IPS DF 19.7 (cell line): ENCODE data around the gene UBE2E3.
"Not testable (repeated sequence)": the region's sequence is repeated elsewhere in the genome, so short reads cannot be mapped to it uniquely, and the experiment has no call there.

ENCODE experiments used
- DNase-seq: peaks from one replicate; pipeline ENCODE4 v3.0.0-alpha.2; 2013; ENCODE audit warnings: low read depth, low spot score

The UBE2E3 gene

DNA sequence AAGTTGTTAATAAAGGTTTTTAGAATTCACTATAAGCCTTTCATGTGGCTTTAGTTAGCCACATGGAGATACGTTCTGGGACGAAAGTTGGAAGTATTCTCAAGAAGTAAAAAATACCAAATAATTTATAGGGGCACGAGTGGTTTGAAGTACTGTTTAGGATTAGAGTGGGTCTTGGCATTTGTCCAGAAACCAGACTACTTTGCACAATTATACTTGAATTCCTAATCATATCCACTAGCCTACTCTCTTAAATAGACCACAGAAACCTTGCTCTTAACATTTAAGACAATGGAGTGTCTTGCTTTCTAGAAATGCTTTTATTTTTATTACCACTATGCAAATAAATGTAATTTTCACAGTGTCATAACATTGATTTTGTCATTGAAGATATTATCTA is 44.6 kb downstream of the UBE2E3 start:
- DNase-seq = no peak

- no peak for DNase-seq
Observed at GRCh38 chr2:181036445-181036844, 56.0 kb downstream of the UBE2E3 start.

GRCh38 chr2:181036848-181037603 is 56.6 kb downstream of the UBE2E3 start:
- no peak for DNase-seq

- no peak for DNase-seq
Observed at GRCh38 chr2:181037922-181038321, 57.5 kb downstream of the UBE2E3 start.

DNA sequence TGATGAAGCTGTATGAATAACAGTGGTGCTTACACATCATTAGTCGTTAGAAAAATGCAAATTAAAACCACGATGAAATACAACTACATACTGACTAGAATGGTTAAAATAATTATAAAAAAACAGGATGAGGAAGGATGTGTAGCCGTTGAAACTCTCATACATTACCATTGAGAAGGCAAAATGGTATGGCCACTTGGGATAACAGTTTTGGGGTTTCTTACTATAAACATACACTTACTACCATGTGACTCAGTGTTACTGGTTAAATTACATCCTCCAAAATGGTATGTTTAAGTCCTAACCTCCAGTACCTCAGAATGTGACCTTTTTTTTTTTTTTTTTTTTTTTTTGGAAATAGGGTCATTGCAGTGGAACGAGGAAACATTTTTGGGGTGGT is 58.4 kb downstream of the UBE2E3 start:
- no peak for DNase-seq

DNA sequence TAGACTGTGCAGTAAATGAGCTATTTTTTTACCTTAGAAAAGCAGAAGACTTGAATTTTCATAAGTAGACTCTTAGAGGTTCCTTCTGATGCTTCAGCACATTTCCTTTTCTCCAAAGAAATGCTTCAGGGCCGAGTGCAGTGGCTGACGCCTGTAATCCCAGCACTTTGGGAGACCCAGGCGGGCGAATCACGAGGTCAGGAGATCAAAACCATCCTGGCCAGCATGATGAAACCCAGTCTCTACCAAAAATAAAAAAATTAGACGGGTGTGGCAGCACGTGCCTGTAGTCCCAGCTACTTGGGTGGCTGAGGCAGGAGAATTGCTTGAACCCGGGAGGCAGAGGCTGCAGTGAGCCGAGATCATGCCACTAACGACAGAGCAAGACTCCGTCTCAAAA is 60.4 kb downstream of the UBE2E3 start:
- not testable (repeated sequence) for DNase-seq

GRCh38 chr2:181041661-181042060 is 61.3 kb downstream of the UBE2E3 start:
- no peak for DNase-seq

DNA sequence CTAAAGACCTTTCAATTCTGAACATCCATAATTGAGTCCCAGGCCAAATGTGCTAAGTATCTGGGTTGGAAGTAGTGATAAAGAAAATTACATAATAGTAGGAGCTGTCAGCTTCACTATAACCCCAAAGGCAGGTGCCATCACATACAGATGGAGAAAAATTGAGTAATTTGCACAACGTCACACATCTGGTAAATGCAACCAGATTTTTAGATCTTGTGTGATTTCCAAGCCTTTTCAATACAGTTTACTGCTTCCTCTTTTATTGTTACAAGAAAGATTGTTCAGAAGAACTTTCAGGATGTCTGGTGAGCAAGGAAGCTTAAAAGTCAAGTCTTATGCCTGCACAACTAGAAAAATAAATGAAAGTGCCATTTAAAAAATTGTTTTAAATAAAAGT is 62.3 kb downstream of the UBE2E3 start:
- DNase-seq = no peak

GRCh38 chr2:181046833-181047232 is 66.4 kb downstream of the UBE2E3 start:
- no peak for DNase-seq

DNA sequence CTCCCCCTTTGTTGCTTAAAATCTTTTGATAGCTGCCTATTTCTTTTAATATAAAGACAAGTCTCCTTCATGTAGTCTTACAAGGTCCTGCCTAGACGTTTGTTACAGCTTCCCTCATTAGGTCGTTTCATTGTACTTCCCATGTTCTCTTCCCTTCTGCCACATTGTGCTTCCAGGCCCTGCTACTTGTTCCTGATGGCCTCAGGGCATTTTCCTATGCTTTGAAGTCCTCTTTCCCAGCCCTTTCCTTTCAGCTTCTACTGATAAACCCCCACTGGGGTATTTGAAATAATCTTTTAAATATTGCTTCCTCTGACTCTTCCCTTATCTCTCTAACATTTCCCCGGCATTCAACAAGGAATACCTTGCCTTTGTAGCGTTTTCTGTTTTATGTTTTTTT is 67.4 kb downstream of the UBE2E3 start:
- no peak for DNase-seq

- DNase-seq = no peak
Observed at GRCh38 chr2:181051861-181052522, 71.6 kb downstream of the UBE2E3 start.

- no peak for DNase-seq
Observed at GRCh38 chr2:181052523-181052891, 72.1 kb downstream of the UBE2E3 start.

DNA sequence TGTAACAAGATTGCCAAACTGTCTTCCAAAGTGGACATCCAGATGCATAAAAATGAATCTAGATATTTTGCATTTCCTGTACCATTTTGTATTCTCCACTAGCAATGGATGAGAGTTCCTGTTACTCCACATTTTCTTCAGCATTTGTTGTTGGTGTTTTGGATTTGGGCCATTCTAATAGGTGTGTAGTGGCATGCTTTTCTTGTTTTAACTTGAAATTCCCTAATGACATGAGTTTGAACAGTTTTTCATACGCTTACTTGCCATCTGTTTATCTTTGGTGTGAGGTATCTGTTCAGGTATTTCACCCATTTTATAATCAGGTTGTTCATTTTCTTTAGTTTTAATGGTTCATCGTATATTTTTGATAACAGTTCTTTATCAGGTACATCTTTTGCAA is 73.9 kb downstream of the UBE2E3 start:
- DNase-seq = no peak

- DNase-seq = no peak
Observed at GRCh38 chr2:181054843-181055242, 74.4 kb downstream of the UBE2E3 start.

- DNase-seq = no peak
Observed at GRCh38 chr2:181058378-181059269, 78.2 kb downstream of the UBE2E3 start.

DNA sequence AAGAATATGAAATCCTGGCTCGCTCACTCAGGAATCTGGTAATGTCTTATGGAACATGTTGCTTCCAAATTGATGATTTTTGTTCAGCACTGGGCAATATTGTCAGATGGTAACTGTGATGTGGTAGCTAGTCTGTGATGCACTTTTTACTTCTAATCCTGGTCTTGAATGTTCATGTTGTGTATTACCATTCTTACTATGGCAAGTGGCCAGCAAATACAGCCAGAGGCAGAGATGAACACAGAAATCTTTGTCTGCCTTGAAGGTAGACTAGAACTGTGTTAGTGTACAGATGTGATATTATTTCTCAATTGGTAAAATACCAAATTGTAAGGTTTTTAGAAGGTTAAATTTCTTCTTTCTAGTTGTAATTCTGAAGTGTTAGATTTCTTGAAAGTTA is 83.3 kb downstream of the UBE2E3 start:
- no peak for DNase-seq

DNA sequence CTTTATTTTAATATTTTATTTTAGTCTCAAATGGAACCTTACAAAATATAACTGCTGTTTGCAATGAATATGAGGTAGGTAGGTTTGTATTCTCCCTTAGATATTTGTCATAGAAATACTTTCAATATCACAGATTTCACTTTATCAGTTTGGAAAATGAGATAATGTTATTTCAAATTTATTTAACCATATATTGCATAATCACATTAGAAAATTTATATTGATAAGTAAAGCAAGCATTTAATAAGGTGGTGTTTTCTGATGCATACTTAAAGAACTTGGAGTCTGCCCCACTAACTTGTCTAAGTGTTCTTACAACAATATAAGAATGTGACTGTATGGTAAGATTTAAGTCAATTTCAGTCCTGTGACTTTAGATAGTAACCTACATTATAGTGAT is 85.1 kb downstream of the UBE2E3 start:
- no peak for DNase-seq

DNA sequence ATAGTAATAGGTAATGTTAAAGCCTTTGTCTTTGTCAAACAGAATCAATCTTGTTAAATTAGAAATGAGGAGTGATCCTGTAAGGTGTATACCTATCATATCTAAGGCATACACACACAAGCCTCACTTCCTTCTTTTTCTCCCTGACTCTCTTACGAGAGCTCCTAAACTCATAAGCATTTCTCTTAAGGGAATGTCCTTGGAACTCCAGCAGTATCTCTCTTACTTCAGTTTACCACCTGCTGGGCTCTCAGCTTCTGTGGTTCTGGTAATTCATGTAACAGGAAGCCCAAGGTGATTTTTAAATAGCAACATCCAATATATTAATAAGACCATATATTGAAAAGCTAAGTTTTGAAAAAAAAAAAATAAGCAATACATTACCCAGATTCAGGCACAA is 85.9 kb downstream of the UBE2E3 start:
- DNase-seq = no peak

DNA sequence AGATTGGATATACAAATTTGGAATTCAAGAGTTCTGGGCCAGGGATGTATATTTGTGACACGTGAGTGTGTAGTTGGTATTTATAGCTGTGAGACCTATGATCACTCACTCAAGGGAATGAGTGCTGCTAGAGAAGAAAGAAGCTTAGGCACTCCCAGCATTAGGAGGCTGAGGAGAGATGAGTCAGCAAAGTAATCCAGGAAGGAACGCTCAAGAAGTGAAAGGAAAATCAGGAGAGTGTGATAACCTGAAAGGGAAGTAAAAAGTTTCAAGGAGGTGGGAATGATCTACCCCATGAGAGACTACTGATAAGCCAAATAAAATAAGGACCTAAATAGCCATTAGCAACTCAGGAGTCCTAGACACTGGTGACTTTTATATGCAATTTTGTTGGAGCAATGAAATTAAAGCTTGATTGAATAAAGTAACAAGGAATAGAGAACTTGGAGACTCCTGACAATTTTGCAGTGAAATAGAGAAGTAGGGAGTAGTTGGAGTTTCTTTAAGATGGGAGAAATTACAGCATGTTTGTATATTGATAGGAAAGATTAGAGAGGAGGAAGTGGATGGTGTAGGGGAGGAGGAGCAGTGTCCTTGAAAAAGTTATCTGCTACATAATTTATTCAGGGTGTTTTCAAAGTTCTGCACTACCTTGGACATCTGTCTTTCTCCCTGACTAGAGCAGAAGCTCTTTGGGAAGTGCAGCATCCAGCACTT is 89.9 kb downstream of the UBE2E3 start:
- no peak for DNase-seq

- DNase-seq = no peak
Observed at GRCh38 chr2:181070836-181071200, 90.4 kb downstream of the UBE2E3 start.

DNA sequence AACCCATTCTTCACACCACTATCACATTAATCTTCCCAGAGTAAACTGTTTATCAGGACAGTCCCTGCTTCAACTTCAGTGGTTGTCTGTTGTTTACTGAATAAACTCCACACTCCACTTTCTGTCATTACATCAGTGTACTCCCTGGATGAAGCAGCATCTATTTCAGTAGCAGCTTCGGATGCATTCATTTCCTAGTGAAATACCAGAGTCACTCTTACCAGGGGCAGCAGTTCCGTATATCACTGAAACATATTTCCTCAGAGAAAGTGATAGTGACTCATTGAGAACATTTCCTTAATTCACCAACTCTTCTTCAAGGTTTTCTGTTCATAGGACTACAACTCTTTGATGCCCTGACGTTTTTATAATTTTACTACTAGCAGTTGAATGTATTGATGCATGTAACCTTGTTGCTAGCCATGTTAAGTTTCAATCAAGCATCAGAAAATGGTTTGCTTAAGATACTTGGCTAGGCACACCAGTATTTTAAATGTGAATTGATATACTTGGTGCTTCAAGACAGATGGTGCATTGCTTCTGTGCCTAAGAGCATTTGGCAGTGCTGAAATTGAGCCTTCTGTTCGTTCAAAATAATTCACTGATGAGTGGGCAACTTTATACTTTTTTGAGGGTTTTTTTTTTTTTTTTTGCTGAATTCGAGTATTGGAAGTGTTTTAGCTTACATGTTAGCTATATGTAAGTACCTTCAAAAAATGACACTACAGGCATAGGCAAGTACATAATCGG is 92.3 kb downstream of the UBE2E3 start:
- no peak for DNase-seq
